CD4-positive, alpha-beta T cell treated with Interferon gamma for 1 hour (primary cell): Measurements from ENCODE around the gene CALB2.

Experiments
- DNase-seq: peaks from one replicate; pipeline ENCODE4 v3.0.0-alpha.2; 2020

CALB2 gene

GRCh38 chr16:71428883-71429282 is 70.4 kb downstream of the CALB2 start:
- DNase-seq, result no peak

GRCh38 chr16:71429581-71429980 is 71.1 kb downstream of the CALB2 start:
- no peak for DNase-seq

GRCh38 chr16:71430744-71431143 is 72.2 kb downstream of the CALB2 start:
- DNase-seq, result no peak

- no peak for DNase-seq
These were observed 72.7 kb downstream of the CALB2 start for GRCh38 chr16:71431176-71431575.

GRCh38 chr16:71431991-71432390 is 73.5 kb downstream of the CALB2 start:
- no peak for DNase-seq

GRCh38 chr16:71432906-71433305 is 74.4 kb downstream of the CALB2 start:
- no peak for DNase-seq

- DNase-seq, result no peak
These were observed 78.0 kb downstream of the CALB2 start for GRCh38 chr16:71436473-71436872.

GRCh38 chr16:71439523-71439922 is 81.0 kb downstream of the CALB2 start:
- DNase-seq, result no peak
